Endodermal cell (in vitro differentiated cells): ENCODE results near the gene ANP32B. TPM values are rescaled to one million over a fixed set of nuclear protein-coding genes. Genes with fewer than 3 reads are reported as not detected.

ENCODE experiments used
- DNase-seq: peaks from one replicate; pipeline ENCODE4 v3.0.0-alpha.2; 2017
- H3K27ac ChIP-seq: 2 replicates; pipeline ENCODE4 v1.5.1; 2013; ENCODE audit warnings: mild to moderate bottlenecking, low read depth, low read length, moderate library complexity
- H3K27me3 ChIP-seq: 2 replicates; pipeline ENCODE4 v1.6.1; 2013; ENCODE audit warnings: mild to moderate bottlenecking, low read length, moderate library complexity; ENCODE audit not compliant: insufficient read depth, control insufficient read depth, poor library complexity, severe bottlenecking
- H3K36me3 ChIP-seq: 2 replicates; pipeline ENCODE4 v1.7.0; 2013; ENCODE audit warnings: mild to moderate bottlenecking, low read length, moderate library complexity; ENCODE audit not compliant: control insufficient read depth, insufficient read depth
- H3K4me1 ChIP-seq: one replicate; pipeline ENCODE4 v1.7.0; 2013; ENCODE audit warnings: low read length; ENCODE audit not compliant: control insufficient read depth, insufficient read depth
- H3K4me3 ChIP-seq: 2 replicates; pipeline ENCODE4 v1.5.1; 2013; ENCODE audit warnings: mild to moderate bottlenecking, low read length, moderate library complexity
- H3K9ac ChIP-seq: 2 replicates; pipeline ENCODE4 v1.6.1; 2013; ENCODE audit warnings: mild to moderate bottlenecking, low read length, moderate library complexity; ENCODE audit not compliant: poor library complexity, severe bottlenecking; ENCODE audit errors: extremely low read depth
- H3K9me3 ChIP-seq: 2 replicates; pipeline ENCODE4 v1.6.1; 2013; ENCODE audit warnings: mild to moderate bottlenecking, low read length, moderate library complexity; ENCODE audit not compliant: control insufficient read depth
- H3K27ac Mint-ChIP-seq: 2 replicates; pipeline ENCODE4 v1.8.0; 2020; ENCODE audit warnings: mixed read lengths
- H3K27me3 Mint-ChIP-seq: 2 replicates; pipeline ENCODE4 v1.8.0; 2021; ENCODE audit warnings: mild to moderate bottlenecking, mixed read lengths; ENCODE audit not compliant: insufficient read depth
- H3K36me3 Mint-ChIP-seq: 2 replicates; pipeline ENCODE4 v1.8.0; 2020; ENCODE audit warnings: low read depth, mixed read lengths
- H3K4me1 Mint-ChIP-seq: 2 replicates; pipeline ENCODE4 v1.8.0; 2020; ENCODE audit warnings: mixed read lengths
- H3K4me3 Mint-ChIP-seq: 2 replicates; pipeline ENCODE4 v1.8.0; 2020; ENCODE audit warnings: mild to moderate bottlenecking, moderate library complexity, mixed read lengths
- H3K9me3 Mint-ChIP-seq: 2 replicates; pipeline ENCODE4 v1.8.0; 2020; ENCODE audit warnings: mild to moderate bottlenecking, mixed read lengths
- CTCF ChIP-seq: fragments of 200-600 bp; sonication (generic); conservative IDR thresholded peaks from 2 replicates; pipeline ENCODE4 v1.5.0; 2021; ENCODE audit warnings: antibody characterized with exemption, mild to moderate bottlenecking
- WGBS, 2 experiments: methylation state at CpG; one replicate each; pipeline versions ENCODE4 v1.1.5 to v1.1.7; 2013; ENCODE audit warnings: missing lambda C conversion rate in 2 of 2, mixed read lengths in 1 of 2; ENCODE audit not compliant: insufficient coverage in 1 of 2, insufficient read length in 1 of 2; 5-methylcytosine and 5-hydroxymethylcytosine counted together
- total RNA-seq, 2 donors: library from RNA; stranded (reverse); fragmentation: NEBNext Ultra II Directional in 1 of 2; extraction: Animal tissue kit (Norgen Biotek cat#: 25700) in 1 of 2; gene quantifications; 2 replicates in 1 of 2; 3 replicates in 1 of 2; pipeline ENCODE4 v1.2.1, GENCODE V29; 2021

ANP32B gene
- total RNA-seq, 2 donors from 2014 or later: 155 to 191 TPM

DNA sequence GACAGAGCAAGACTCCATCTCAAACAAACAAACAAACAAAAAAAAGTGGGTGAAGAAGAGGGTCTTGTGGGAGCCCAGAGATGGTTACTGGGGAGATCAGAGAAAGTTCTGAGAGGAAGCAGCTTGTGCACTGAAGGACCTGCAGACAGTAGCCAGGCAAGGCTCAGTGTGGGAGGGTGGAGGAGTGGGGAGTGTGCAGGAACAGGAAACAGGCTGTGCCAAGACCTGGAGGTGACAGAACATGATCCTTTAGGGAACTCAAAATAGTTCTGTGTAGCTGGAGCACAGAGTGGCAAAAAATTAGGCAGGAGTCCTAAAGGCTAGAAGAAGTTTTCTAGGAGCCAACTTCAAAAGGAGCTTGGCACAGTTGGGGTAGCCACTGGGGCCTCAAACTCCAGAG is 54.2 kb downstream of the ANP32B start:
- H3K27ac ChIP-seq: no peak overlapping the region
- no peak for TF ChIP-seq CTCF
- H3K27me3 ChIP-seq: peaks cover 4% of the 10 kb centered on the region
- no peaks in the 10 kb centered on the region for H3K4me1 ChIP-seq
- H3K4me1 Mint-ChIP-seq: no peaks in the 10 kb centered on the region
- H3K27me3 Mint-ChIP-seq: peaks cover 26% of the 10 kb centered on the region
- H3K9ac ChIP-seq: no peak overlapping the region
- no peaks in the 10 kb centered on the region for H3K9me3 Mint-ChIP-seq
- DNase-seq: no peak
- no peaks in the 10 kb centered on the region for H3K9me3 ChIP-seq
- no peak overlapping the region for H3K4me3 ChIP-seq
- no peaks in the 10 kb centered on the region for H3K36me3 ChIP-seq
- H3K4me3 Mint-ChIP-seq: no peak overlapping the region
- H3K27ac Mint-ChIP-seq: no peak overlapping the region
- no peaks in the 10 kb centered on the region for H3K36me3 Mint-ChIP-seq

GRCh38 chr9:98038958-98039357 is 55.8 kb downstream of the ANP32B start:
- 78 to 93% methylated on average over 2 to 8 of the region's 8 CpGs for WGBS, 2 experiments
- H3K4me1 ChIP-seq: no peaks in the 10 kb centered on the region
- H3K9ac ChIP-seq: no peak overlapping the region
- no peak overlapping the region for H3K4me3 ChIP-seq
- H3K4me3 Mint-ChIP-seq: no peak overlapping the region
- peaks cover 25% of the 10 kb centered on the region for H3K27me3 Mint-ChIP-seq
- no peak overlapping the region for H3K27ac Mint-ChIP-seq
- H3K4me1 Mint-ChIP-seq: no peaks in the 10 kb centered on the region
- no peak overlapping the region for H3K27ac ChIP-seq
- no peak for TF ChIP-seq CTCF
- no peaks in the 10 kb centered on the region for H3K36me3 ChIP-seq
- no peaks in the 10 kb centered on the region for H3K9me3 Mint-ChIP-seq
- no peaks in the 10 kb centered on the region for H3K36me3 Mint-ChIP-seq
- peak; percentile 24 for DNase-seq
- peaks cover 4% of the 10 kb centered on the region for H3K27me3 ChIP-seq
- H3K9me3 ChIP-seq: no peaks in the 10 kb centered on the region

DNA sequence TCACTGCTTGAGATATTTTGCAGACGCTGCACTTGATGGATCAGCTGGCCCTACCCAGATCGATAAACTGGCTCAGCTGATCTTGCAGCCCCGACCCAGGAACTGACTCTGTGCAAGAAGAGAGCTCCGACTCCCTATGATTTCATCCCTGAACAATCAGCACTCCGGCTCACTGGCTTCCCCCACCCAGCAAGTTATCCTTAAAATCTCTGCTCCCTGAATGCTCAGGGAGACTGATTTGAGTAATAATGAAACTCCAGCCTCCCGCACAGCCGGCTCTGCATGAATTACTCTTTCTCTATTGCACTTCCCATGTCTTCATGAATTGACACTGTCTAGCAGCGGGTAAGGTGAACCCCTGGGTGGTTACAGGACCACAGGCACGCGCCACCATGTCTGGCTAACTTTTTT is 56.5 kb downstream of the ANP32B start:
- WGBS, 2 experiments: 83 to 94% methylated on average over 6 to 10 of the region's 10 CpGs
- Mint-ChIP-seq H3K27me3 (peaks cover 21% of the 10 kb centered on the region), H3K36me3 (no peaks in the 10 kb centered on the region), H3K27ac (no peak overlapping the region), H3K9me3 (no peaks in the 10 kb centered on the region), H3K4me3 (no peak overlapping the region), H3K4me1 (no peaks in the 10 kb centered on the region)
- H3K27me3 ChIP-seq: peaks cover 4% of the 10 kb centered on the region
- no peaks in the 10 kb centered on the region for H3K36me3 ChIP-seq
- no peaks in the 10 kb centered on the region for H3K9me3 ChIP-seq
- no peak overlapping the region for H3K27ac ChIP-seq
- H3K9ac ChIP-seq: no peak overlapping the region
- H3K4me3 ChIP-seq: no peak overlapping the region
- TF ChIP-seq CTCF: no peak
- H3K4me1 ChIP-seq: no peaks in the 10 kb centered on the region
- DNase-seq: peak; percentile 32
